Hematopoietic multipotent progenitor cell (in vitro differentiated cells): ENCODE data around the gene TMEM117. TPM values are rescaled to one million over a fixed set of nuclear protein-coding genes. Genes with fewer than 3 reads are reported as not detected.
A peak's percentile ranks its signal among the peaks of the same experiment; 100 is the strongest.

Experiments
- DNase-seq, 3 donors: peaks; one replicate each; pipeline ENCODE4 v3.0.0-alpha.2; 2011 to 2015; ENCODE audit warnings: low read depth in 2 of 3, low spot score in 2 of 3
- total RNA-seq: library from RNA; depleted of rRNA; stranded (reverse); fragments of >200 nt; gene quantifications from one replicate; pipeline ENCODE4 v1.2.3, GENCODE V29; 2012

TMEM117 gene
- 3.0 TPM for total RNA-seq

DNA sequence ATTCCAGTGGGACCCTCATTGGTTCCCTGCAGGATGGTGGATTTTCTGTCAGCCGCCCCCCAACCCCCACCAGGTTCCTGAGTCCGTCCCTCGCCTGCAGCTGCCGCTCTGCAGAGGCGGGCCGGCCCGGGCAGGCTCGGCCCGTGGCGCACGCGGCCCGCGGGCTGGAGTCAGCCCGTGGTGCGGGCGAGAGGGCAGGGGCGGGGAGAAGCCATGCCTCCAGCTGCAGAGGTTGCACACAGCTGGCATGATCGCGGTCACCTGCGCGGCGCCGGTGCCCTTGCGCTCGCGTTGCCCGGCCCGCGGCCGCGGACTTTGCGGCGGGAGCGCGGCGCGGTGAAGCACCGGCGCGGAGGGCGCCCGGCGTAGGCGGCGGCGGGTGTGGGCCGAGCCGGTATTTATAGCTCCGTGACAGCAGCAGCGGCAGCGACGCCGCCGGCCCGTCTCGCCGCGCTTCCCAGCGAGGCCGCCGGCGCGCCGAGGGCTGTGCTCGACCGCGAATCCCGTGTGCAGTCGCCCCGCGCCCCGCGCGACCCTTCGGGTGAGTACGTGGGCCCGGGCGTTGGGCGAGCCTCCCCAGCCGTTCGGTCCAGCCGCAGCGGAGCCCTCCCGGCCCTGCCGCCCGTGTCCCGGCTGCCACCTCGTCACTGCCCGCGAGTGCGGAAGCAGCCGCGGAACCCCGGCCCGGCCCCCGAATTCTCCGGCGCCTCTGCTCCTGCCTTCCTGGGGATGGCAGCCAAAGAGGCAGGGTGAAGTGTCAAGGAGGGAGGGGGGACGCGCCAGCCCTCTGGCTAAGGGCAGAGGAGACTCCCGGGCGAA is at the start of gene TMEM117:
Gene TMEM117 (plus strand): TSS at position 426 of the 819 bp plus-strand sequence.
- peak; percentile 45 to 63 (median 61) for DNase-seq

DNA sequence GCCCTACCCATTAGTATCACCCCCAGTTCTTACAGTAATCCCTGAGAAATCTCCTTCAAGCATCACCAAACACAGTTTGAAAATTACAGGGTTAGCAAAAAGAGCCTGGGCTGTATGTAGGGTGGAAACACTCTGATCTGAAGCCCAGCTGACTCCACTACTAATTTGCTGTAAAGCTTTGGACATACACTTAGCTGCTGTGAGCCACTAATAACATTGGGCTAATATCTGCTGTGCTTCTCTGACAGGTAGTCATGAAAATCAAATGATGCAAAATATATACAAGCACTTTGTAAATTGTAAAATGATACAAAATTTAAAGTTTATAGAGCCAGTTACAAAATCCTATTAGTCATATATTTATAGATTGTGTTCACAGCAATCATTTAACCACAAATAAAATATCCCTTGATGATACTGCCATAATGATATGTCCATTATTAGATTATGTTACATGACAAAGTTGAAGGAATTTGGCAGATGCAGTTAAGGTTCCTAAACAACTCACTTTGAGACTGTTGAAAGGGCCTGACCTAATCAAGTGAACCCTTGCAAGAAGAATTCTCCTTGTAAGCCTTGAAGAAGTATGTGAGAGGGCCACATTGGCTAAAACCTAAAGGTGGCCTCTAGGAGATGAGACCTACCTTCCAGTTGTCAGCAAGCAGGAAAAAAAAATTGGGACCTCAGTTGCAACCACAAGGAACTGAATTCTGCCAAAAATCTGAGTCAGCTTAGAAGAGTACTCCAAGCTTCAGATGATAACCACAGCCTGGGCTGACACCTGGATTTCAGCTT is 48.8 kb upstream of the TMEM117 start:
- no peak for DNase-seq

DNA sequence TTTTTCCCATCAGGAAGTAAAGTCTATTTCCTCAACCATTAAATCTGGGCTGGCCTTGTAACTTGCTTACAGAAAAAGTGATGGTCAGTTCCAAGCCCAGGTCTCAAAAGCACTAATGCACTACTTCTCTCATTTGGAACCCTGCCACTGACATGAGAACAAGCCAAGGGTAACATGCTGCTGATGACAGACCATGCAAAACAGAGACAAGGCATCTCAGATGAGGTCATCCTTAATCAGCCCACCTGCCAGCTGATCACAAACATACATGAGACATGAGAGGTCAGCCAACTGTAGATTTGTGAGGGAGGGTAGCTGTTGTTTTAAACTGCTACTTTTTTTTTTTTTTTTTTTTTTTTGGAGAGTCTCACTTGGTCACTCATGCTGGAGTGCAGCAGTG is 45.9 kb upstream of the TMEM117 start:
- no peak for DNase-seq

DNA sequence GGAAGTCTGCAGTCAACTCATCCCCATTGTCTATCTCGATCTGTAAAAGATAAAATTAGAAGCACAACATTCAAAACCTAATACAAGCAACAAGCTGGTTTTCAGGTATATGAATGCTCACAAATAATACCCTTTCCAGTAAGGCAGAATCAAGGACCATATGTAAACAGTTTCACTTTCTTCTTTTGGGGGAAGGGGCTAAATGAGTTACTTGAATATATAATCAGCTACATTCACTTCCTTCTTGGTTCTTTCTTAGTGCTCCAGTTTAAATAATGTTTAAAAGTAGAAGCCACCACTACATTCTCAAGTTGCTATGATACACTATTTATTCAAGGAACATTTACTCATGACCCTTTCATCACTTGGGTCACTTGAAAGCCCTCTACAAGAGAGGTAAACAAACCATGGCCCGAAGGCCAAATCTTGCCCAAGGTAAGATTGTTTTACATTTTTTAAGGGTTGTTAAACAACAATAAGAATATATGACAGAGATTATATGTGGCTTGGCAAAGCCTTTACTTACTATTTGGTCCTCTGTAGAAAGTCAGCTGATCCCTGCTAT is 40.1 kb upstream of the TMEM117 start:
- no peak for DNase-seq

DNA sequence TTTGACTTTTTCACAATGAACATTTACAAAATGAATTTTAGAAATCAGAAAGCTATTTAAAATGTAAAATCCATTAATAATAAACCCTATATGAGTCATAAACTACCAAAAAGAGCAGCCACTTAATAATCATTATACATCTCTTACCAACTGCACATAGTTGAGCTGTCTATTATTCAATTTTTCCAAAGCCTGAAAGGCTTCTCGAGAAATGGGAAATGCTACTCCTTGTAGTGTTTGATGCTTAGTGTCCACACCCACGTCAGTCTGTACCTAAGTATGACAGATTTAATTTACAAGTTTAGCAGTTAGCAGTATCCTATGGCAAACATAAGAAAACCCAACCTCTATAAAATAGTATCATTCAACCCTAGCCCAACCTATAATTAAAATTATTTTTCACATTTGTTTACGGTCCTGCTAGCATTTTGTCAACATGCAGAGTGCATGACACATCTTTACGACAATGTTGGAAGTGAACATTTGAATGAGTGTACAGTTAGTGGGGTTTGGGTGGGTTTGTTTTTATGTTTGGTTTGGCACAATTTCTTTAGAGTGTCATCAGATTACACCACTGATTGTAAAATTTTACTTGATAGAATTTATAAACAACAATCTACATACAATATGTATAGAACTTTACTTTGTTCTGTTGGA is 38.2 kb upstream of the TMEM117 start:
- no peak for DNase-seq

DNA sequence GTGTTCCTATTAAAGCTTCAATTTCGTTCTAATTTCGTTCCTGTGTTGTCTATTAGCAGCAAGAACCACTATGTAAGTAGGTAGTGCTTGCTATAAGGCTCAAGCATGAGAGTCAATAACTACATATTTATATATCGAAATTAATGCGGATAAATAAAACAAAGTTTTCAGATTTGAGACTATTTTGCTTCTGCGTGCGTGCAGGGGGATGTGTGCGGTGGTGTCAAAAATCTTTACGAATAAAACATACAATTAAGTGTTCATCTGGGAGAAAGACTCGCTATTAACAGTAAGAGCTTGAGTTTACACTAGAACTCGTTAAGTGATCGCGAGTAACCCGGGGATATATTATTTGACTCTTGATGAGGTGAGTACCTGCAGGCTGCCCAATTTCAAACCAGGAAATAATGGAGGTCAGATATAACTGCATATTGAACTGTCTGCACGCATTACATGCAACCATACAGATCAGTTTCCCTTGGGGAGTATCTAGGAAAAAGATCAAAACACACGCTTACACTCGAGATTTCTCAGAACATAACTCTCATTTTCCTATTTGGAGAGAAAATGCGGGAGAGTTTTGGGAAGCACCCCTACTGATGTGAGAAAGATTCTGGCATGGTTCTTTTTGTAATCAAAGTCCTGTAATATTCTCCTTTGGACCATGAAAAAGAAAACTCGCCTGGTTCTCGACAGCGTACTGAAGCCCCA is 30.6 kb upstream of the TMEM117 start:
- DNase-seq: peak; percentile 5 to 15 (median 8)

DNA sequence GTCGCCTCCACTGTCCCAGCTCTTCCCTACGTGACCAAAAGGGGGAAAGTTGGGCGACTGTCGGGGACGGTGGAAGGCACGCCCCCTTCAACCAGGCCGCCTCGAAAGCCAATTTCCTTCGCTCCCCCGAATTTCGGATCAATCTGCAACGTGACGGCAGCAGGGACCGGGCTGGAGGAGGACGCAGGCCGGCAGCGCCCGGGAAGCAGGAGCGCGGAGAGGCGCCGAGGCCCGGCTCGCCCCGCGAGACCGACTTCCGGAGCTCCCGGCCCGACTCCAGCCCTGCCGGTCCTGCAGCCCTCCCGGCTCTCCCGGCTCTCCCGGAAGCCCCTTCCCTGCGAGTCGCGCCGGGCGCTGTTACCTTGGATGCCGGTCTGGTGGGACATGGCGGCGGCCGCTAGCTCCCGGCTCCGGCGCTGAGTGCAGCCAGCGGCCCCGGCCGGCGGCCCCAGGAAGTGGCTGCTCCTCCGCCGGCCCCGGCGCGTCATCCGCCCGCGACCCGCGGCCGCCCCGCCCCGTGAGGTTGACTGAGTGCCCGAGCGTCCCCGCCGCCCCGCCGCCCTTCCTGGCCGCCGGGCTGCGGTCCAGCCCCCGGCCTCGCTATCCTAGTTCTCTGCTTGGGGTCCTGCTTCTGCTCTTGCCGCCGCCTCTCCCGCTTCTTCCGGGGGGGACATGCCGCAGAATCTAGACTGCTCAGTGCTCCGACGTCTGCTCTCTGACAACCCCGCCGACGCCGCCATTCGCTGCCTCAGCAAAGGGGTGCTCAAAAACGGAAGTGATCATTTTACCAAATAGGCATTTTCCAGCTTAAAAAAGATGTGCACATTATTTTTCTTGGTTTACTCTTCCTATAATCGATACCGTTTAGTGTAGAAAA is 29.8 kb upstream of the TMEM117 start, which contains the start of gene TWF1:
Gene TWF1 (minus strand): TSS at position 458 of the 877 bp plus-strand sequence. CDS start 72 bp downstream, at position 386.
- DNase-seq: peak; percentile 75 to 86 (median 85)

DNA sequence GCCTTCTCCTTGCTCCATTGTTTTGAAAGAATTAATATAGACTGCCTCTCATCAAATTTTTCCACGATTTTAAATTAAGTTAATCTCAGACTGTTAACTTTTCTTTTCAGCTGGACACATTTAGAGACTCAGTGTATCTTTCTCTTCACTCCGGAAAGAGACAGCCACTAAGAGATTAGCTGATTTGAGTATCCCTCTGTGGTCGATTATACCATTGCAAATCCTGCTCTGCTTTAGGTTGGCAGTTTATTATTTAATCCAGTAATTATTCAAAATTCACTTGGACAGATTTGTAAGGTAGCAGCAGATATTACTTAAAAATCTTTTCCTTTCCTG is 29.2 kb upstream of the TMEM117 start:
- DNase-seq: no peak

DNA sequence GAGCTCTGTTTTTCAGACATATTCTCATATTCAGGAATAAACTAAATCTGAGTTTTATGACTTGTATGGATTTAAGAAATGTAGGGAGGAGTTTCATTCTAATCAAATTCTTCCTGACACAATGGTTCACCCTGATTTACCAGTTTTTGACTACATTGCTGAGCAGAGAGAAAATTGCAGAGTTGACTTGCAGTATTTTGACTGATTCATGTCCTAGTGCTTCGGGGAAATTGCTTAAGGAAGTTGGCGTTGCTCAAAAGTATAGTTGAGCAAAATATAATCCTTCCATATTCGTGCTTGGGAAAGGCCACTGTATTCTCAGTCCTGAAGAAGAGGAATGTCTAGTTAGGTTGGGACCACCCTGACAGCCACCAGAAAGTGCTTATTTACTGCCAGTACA is 28.5 kb upstream of the TMEM117 start:
- no peak for DNase-seq

DNA sequence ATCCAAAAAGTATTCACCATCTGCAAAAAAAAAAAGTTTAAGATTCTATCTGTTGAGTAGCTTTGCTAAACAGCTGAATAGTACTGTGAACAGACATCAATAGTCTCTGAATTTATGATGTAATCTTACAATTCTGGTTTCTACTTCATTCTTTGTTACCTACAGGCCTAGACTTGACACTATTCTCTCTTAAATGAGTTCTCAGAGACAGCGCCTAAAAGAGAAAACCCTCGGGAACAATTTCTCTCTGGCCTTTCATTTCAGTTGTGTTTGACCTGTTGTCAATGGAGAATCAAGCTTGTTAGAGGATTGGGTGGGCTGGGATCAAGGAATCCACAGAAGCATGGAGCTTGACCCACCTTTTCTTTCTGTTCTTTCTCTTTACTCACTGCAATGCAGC is 23.8 kb upstream of the TMEM117 start:
- no peak for DNase-seq

DNA sequence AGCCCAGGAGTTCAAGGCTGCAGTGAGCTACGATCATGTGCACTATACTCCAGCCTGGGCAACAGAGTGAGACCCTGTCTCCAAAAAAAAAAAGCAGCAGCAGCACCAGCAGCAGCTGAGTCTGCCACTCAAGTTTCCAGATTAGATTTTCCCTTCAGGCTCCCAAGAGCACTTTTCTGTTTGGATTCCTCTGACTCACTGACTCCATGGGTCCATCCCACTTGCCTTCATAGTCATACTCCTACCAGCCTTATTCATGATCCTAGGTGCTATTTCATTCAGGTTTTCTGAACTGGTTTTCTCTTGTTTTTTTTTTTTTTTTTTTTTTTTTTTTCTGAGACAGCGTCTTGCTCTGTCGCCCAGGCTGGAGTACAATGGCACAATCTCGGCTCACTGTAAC is 23.0 kb upstream of the TMEM117 start:
- DNase-seq: no peak

DNA sequence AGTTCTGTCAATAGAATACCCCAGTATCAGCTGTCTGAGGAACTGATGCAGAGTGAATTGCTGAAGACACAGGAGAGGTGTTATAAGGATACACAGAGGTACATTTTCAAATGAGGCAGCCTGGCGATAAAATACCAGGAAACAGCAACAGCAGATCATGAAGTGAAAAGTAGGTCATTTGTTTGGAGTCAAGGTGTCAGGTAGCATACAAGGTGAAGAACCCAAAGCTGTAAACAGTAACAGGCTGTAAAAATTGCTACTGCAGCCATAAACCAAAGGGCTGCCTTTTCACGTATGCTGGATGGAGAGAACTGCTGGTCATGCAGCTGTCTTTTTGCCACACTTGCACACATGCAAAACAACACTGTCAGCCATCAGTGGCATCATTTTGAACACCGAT is 20.5 kb upstream of the TMEM117 start:
- DNase-seq: no peak

DNA sequence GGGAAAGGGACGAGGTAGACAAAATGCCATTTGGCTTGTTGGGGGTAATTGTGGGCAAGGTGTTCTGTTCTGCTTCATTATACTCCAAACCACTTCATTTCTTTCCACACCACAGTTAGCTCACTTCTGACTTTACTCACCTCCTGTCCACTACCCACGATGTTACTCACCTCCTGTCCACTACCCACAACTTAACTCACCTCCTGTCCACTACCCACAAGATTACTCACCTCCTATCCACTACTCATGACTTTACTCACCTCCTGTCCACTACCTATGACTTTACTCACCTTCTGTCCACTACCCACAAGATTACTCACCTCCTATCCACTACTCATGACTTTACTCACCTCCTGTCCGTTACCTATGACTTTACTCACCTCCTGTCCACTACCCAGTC is 19.7 kb upstream of the TMEM117 start:
- no peak for DNase-seq

DNA sequence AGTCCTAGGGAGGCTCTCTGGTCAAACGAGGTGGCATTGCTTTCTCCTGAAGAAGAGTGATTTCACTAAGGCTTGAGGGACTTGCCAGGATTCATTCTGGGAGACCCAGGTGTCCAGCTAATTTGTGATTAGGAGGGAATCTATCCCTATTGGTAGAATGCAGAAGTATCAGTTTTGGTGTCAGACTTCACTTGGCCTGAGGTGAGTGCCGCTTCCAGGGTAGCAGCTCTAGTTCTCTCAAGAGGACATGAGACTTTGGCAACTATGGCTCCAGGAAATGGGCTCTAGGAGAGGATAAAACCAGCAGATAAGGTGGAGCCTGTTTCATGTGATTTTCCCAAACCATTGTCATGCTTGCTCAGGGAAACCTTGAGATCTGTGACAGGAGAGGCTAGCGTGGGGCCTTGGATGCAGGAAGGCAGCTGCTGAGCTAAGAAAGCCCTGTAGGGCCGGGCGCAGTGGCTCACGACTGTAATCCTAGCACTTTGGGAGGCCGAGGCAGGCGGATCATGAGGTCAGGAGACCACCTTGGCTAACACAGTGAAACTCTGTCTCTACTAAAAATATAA is 11.6 kb upstream of the TMEM117 start:
- no peak for DNase-seq

DNA sequence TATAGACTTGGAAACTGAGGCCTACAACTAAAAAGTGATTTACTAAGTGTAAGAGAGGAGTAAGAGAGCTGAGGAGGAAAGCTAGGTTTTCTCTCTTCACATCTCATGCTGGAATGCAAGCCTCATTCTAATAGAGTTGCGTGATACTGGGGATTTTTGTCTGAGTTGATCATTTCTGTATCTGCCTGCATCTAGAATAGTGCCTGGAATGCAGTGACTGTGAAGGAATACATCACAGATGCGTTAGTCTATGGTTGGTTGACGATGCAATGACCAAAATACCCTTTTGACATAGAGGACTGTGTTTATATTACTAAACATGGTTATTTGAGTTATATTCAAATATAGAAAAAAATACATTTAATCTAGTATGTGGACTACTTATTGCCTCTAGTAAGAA is 9.2 kb upstream of the TMEM117 start:
- DNase-seq: no peak

DNA sequence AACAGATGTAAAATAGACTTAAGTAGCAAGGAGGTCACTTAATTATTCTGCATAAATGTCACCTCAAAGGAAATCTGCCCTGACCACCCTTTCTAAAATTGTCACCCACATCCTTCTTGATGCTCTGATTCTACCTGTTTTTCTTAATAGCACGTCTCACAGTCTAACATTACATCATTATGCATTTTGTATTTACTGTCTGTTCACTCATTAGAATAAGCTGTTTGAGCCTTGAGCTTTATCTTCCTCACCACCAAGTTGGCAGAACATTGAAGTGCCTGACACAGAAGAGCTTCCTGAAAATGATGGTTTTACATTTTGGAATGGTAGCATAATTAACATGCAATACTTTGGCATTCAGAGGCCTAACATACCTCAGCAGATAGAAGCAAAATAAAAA is 8.8 kb upstream of the TMEM117 start:
- DNase-seq: no peak

DNA sequence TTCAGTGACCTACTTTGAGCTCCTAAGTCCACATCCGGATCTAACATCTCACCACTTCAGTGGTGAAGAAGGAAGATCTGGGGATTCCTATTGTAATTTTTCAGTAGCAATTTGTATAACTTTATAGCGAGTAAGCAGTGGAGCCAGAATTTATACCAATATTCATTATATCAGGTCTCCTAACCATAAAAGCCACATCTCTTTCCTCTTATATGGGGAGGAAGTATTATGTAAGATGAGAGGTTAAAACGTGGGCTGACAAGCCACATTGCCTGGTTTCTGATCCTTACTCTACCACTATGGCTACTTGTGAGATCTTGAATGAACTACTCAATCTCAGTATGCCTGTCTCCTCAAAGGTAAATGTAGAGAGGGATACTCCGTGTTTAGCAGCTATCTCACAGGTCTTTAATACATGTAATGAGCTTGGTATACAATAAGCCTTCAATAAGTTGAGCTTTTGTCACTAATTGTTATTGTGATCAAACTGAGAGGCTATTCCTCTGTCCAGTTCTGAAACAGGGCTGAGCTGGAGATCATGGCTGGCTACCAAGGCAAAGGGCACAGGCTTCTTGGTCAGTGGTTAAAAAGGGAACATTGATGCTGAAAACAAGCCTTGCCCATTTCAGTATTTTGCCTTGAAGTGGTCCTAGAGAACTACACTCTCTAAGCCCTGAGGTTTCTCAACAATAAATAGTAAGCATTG is 3.3 kb upstream of the TMEM117 start:
- DNase-seq: peak; percentile 2 to 53 (median 17)

DNA sequence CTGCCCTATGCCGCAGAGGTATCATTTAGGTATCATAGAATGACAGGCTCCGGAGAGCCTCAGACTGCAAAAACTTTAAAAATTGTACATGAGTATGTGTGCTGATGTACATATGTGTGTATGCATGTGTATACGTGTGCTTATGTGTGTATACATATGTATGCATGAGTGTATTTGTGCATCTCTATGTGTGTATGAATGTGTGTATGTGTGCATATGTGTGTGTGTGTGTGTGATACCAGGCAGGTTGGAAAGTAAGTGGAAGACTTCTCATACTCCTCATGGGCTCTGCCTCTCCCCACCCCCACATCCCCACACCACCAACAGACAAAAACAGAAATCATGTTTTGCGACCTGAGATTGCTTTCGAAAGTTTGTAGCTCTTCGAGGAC is 621 bp upstream of the TMEM117 start:
- DNase-seq: peak; percentile 7 to 26 (median 17)
